Left lobe of liver (tissue), 2 donors: Measurements from ENCODE around the gene LHPP. TPM values are rescaled to one million over a fixed set of nuclear protein-coding genes. Genes with fewer than 3 reads are reported as not detected.

ENCODE experiments used
- ATAC-seq: fragments of 200-7000 bp; cut with Tn5 transposase; one replicate; pipeline ENCODE4 v1.9.1; 2020; ENCODE audit warnings: mild to moderate bottlenecking, moderate library complexity
- DNase-seq: peaks from one replicate; pipeline ENCODE4 v3.0.0-alpha.2; 2020; ENCODE audit warnings: low spot score
- total RNA-seq: library from RNA; stranded (reverse); gene quantifications from one replicate; pipeline ENCODE4 v1.2.1, GENCODE V29; 2021
- donor health status: DM: no; HTN: no; CAD: no; lungs with moderate emphysema.
- donor health status: DM: no; HTN: yes; CAD: no.

The LHPP gene
- total RNA-seq, 1 donor from 2014 or later, result 52.0 TPM

GRCh38 chr10:124495162-124495561 is 33.5 kb downstream of the LHPP start:
- ATAC-seq (no peak), DNase-seq (no peak)

GRCh38 chr10:124495725-124496124 is 34.1 kb downstream of the LHPP start:
- no peak for DNase-seq
- ATAC-seq, result no peak

GRCh38 chr10:124496150-124496549 is 34.5 kb downstream of the LHPP start:
- ATAC-seq, result no peak

DNA sequence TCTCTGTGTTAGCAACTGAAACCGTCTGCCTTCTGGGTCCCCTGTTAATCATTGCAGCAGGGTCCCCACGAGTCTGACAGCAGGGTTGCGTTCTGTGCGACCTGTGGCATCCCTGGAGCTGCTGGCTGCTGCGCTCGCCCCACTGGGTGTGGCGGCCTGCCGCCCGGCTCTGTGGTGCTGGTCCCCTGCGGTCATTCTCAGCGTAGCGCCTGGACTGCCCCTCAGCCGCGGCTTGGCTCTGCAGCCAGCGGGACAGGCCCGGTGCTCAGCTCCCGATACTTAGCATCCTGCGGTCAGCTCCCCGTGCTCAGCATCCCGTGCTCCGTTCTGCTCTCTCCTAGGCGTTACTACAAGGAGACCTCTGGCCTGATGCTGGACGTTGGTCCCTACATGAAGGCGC is 35.0 kb downstream of the LHPP start:
- no peak for DNase-seq
- ATAC-seq, result no peak

More at GRCh38 chr10:124496150-124496549, 34.5 kb downstream of the LHPP start:
- no peak for DNase-seq

- ATAC-seq (peak; percentile 45), DNase-seq (no peak)
Measured at GRCh38 chr10:124497196-124497881, 35.7 kb downstream of the LHPP start.

GRCh38 chr10:124498056-124498455 is 36.4 kb downstream of the LHPP start:
- no peak for DNase-seq

DNA sequence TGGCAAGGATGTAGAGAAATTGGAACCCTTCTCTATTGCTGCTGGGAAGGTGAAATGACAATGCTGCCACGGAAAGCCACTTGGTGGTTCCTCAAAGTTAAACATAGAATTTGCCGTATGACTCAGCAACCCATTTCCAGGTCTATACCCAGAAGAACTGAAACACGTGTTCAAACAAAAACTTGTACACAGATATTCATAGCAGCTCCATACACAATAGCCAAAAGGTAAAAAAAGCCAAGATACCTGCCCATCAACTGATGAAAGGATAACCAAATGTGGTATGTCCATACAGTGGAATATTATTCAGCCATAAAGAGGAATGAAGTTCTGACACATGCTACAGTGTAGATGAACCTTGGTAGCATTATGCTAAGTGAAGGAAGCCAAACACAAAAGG is 39.1 kb downstream of the LHPP start:
- ATAC-seq, result no peak

More at GRCh38 chr10:124498056-124498455, 36.4 kb downstream of the LHPP start:
- ATAC-seq, result no peak

GRCh38 chr10:124504711-124505110 is 43.1 kb downstream of the LHPP start:
- no peak for ATAC-seq
- DNase-seq, result no peak

More for the DNA sequence above, 39.1 kb downstream of the LHPP start:
- no peak for DNase-seq

GRCh38 chr10:124505279-124505678 is 43.7 kb downstream of the LHPP start:
- DNase-seq (no peak), ATAC-seq (no peak)

DNA sequence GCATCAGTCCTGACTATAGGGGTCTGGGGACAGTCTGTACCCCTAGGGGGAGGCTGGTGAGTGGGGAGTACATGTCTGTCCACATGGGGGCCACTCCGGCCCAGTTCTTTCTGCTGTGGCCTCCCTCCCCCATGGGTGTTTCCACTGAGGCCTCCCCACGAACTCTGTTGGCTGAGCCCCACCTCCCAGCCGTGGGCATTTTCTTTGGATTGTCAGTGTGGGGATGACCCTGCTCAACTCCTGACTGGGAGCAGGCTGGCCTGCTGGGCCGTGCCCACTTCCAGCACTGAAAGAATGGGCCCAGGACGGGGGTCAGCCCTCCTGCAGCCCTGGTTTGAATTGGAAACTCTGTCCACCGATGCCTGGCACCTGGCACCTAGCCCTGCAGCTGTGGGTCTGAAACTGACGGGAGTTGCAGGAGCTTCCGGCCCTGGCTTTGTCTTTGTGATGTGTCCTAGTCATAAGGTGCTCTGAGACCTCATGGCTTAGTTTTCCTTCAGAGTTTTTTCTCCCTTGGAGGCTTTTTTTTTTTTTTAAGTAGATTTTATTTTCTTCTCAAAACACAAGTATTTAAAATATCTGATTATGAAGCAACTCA is 46.5 kb downstream of the LHPP start:
- DNase-seq (no peak), ATAC-seq (no peak)

DNA sequence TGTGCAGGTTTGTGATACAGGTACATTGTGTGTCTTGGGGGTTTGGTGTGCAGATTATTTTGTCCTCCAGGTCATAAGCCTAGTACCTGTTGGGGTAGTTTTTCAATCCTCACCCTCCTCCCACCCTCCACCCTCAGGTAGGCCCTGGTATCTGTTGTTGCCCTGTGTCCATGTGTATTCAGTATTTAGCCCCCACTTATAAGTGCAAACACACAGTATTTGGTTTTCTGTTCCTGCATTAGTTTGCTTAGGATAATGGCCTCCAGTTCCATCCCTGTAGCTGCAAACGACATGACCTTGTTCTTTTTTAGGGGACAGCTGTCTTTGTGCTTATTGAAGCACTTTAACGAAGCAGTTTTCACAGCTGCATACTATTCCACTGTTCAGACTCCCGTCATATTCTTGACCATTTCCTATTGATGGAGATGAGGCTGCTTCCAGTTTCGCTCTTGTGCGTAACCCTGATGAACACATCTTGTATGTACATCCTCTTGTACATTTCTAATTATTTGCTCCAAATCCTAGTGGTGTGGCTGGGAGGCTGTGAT is 47.4 kb downstream of the LHPP start:
- DNase-seq (no peak), ATAC-seq (no peak)

DNA sequence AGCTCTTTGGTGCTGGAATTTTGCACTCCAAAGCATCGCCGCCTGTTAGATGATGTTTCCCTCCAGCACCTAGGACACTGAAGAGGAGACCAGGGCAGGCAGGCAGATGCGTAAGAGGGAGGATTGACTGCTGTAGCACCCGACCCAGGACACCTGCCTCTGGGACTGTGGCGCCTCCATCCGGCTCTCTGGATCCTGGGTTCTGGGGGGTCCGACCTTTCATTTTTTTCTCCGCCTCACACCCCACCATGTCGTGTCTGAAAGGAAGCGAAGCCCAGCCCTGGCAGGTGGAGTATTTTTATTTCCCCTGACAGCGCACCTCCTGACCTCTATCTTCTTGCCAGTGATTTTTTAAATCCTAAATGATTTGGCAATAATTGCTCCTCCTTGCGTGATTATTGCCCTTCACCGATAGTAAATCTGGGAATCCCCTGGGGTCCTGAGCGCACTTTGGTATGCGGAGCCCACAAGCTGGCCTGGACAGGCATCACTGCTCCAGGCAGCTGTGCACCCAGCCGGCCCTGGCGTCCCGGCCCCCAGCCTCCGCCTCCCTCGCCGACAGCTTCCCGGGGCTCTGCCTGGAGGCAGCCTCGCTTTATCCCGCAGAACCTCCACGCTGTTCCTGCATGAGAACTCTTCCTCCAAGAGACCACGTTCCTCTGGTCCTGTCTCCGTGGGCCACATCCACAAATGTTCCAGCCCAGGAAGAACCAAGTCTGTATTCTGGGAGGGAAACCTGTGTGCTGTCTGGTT is 48.4 kb downstream of the LHPP start:
- DNase-seq (no peak), ATAC-seq (no peak)

DNA sequence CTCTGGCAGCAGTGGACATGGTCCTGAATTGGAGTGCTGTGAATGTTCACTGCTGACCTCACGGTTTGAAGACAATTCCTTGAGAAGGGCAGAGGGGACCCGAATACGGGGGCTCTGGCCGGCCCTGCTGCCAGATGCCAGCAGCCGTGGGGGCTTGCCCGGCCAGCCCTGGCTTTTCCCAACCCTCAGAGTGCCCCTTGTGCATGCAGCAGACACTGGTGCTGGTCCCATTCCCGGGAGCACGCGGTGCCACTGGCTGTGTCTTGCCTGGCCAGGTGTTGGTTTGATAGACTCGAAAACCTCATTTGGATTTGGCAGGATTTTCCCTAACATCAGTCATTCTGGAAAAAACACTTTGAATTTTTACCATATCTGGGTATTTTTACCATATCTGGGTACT is 49.1 kb downstream of the LHPP start:
- no peak for DNase-seq
- no peak for ATAC-seq

DNA sequence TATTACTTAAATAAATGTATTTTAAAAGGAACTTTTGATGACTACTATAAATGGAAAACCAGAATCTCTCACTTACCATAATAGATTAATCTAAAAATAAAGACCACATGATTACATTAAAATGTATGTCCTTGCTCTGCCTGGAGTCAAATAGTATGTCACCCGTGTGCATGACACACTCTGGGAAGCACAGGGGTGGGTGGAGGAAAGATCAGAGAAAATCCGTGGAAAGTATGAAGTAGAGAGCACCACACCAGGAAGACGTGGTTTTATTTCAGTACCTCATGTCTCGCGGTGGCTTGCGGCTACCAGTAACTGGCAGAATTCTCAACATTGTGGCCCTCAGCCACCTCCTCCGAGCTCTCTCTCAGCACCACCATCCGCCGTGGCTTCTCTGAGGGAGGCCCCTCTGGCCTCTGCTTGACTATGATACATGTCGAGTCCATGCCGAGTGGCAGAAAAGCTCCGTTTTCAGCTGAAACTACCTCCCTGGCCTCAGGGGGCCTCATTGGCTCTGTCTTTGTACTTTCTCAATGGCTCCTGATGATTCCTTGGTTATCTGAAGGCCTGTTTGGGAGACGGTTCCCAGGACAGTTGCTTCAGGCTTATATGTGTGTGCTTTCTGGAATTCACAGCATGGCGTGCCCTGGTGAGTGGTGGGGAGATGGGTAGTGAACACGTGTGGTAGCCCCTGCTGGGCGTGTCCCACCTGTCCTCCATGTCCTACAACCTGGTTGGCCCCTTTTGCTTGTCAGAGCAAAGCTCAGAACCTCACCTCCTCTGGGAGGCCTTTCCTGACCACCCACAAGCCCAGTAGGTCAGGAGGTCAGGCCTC is 49.8 kb downstream of the LHPP start:
- DNase-seq (no peak), ATAC-seq (no peak)

DNA sequence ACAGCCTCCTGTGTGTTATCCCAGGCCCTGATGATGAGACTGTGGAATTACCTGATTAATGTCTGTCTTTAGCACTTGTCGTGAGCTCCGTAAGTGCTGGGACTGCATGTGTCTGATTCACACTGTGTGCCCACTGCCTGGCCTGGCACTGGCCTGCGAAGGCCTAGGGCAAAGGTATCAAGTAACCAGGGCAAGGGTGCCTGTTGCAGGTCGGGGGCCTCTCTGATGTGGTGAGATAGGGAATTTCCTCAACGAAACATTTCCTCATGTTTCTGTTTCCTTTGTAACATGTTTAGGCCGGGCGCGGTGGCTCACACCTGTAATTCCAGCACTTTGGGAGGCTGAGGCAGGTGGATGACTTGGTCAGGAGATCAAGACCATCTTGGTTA is 50.4 kb downstream of the LHPP start:
- ATAC-seq (no peak), DNase-seq (no peak)

DNA sequence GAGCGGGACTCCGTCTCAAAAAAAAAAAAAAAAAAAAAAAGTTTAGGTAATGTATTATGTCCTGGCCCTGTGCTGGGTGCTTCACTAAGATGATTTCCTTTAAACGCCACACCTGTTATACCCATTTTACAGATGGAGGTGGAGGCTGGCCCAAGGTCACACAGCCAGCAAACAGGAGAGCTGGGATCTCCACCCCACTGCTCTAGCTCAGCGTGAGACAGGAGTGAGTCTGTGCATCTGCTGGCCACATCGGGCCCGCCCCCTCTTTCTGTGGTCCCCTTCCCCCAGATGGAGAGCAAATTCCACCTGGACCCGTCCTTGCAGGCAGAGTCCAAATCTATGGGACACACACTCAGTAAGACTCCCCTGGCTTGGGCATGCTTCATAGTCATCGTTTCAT is 51.0 kb downstream of the LHPP start:
- ATAC-seq (no peak), DNase-seq (no peak)

- DNase-seq, result no peak
- ATAC-seq, result no peak
Measured at GRCh38 chr10:124515244-124515970, 53.8 kb downstream of the LHPP start.

- DNase-seq (no peak), ATAC-seq (no peak)
Measured at GRCh38 chr10:124516181-124516580, 54.6 kb downstream of the LHPP start.

GRCh38 chr10:124516746-124517397 is 55.2 kb downstream of the LHPP start:
- no peak for DNase-seq
- no peak for ATAC-seq

DNA sequence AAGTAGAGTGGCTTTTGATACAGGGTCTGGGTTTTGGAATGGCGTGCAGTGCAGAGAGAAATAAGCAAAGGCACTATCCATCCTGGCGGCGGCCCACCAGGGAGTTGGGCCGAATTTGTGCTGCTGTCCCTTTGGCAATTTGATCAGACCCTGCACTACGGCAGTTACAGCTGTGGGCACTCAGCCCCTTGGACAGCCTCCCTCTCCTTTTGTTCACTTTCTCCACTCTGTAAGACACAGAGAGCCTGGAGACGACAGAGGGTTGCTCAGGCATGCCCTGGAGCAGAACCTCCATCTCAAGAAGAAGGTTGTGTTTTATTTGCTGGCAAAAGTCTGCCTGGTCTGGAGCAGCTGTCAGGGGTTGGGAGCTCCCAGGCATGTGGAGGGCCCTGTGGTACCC is 55.8 kb downstream of the LHPP start:
- DNase-seq (no peak), ATAC-seq (no peak)
